Measurements from ENCODE around the gene NHLH2.

The NHLH2 gene

DNA sequence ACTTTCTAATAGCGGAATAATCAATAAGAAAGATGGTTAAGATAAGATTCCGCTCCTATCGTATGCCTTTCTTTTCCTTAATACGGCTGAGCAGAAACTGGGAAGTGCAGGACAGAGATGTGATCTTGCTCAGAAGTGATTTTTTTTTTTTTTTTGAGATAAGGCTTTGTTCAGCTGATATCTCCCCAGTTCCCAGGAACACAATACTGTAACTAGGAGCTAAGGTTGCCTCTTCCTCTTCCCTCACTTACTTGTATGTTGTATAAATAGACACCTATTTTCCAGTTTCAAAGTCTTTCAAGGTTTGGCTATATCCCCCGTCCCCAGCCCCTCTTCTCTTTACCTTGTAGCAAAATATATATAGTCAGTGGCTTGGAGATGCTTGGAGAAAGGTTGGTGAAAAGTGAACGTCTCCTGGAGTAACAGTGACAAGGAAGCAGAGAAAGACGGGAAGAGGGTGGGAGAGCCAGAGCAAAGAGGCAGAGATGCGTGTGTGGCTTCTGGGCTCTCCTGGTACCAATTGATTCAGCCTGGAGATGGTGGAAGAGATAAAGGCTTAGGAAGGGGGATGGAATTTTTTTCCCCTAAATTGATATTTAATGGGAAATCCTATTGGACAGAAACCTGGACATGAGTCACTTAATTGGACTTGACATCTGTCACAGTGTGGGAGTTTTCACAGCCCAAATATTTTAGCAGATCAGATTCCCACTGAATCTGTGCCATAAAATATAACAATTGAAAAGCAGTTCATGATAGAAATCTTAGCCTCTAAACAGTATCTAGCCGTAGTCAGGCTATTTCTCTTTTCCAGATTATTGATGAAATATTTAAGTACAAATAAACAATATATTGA, at the start of gene NHLH2:
Gene NHLH2 (minus strand): TSS at position 522 of the 856 bp plus-strand sequence. CDS start 2,754 bp downstream, outside the sequence.
- no peak for DNase-seq (ENCODE audit: low read depth)

DNA sequence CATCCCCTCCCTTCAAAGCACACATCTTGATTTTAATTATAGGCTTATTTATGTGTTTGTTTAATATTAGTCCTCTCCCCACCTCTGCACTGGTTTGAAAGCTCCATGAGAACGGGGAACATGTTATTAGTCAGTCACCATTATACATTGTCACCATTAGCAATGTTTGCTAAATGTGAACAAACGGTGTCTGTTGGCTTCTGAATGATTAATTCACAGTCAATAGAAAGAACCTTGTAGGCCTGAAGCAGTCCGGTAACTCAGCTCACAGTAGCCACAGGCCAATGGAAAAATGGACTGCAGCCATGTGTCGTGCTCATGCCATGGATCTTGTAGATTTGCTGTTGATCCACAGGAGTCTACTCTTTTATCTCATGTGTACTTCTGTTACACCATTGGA, 49.7 kb upstream of the NHLH2 start:
- no peak for DNase-seq (ENCODE audit: low read depth)

DNA sequence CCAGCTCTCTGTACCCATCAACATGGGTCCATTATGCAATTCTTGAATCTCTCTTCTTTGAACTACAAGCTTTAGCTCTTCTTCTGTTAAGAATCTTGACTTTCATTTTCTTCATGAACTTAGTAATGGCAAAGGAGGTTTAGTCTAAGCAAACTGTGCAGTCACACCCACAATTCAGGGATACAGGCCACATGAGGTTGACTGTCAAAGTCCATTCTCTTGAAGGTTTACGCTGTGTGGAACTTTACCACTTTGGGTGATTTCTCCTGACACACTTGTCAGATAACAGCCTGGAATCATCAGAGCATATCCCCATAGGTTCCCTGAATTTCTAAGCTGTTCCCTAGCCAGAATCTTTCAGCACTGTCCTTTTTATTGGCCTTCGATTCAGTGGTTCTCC, 48.0 kb upstream of the NHLH2 start:
- DNase-seq (ENCODE audit: low read depth): no peak

- DNase-seq (ENCODE audit: low read depth): peak; percentile 11
Measured at GRCh38 chr1:115882913-115883902, 42.3 kb upstream of the NHLH2 start.

GRCh38 chr1:115880981-115881672, 40.2 kb upstream of the NHLH2 start:
- no peak for DNase-seq (ENCODE audit: low read depth)

- no peak for DNase-seq (ENCODE audit: low read depth)
Measured at GRCh38 chr1:115879977-115880376, 39.1 kb upstream of the NHLH2 start.

GRCh38 chr1:115877511-115877910, 36.6 kb upstream of the NHLH2 start:
- no peak for DNase-seq (ENCODE audit: low read depth)

- DNase-seq (ENCODE audit: low read depth): peak; percentile 22
Measured at GRCh38 chr1:115874904-115875303, 34.0 kb upstream of the NHLH2 start.

DNA sequence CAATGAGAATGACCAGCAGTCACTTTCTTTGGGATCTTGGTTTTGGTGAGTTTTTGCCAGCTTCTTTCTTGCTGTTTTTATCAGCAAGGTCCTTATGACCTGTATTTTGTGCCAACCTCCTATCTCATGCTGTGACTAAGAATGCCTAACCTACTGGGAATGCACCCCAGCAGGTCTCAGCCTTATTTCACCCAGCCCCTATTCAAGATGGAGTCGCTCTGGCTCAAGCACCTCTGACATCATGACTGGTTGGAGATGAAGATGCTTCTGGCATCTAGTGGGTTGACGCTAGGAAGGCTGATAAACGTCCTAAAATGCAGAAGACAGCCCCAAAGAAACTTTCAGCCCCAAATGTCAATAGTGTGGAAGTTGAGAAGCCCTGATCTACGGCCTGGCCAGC, 33.6 kb upstream of the NHLH2 start:
- no peak for DNase-seq (ENCODE audit: low read depth)

- no peak for DNase-seq (ENCODE audit: low read depth)
Measured at GRCh38 chr1:115873184-115873583, 32.3 kb upstream of the NHLH2 start.

GRCh38 chr1:115869064-115869463, 28.1 kb upstream of the NHLH2 start:
- DNase-seq (ENCODE audit: low read depth): no peak

DNA sequence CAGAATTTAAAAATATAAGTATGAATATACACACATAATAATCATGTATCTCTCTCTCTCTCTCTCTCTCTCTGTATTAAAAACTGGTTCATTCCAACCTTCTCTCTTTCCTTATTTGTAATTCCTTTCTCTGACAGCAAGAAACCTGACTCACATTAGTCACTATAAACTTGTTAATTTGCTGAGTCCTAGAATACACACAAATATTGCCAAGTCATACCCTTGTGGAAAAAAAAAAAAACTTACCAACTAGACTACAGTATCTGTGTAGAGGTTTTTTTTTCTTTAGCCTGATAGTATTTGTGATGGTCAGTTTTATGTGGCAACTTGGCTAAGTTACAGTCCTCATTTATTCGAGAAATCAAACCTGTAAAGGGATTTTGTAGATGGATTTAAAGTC, 26.3 kb upstream of the NHLH2 start:
- DNase-seq (ENCODE audit: low read depth): peak; percentile 21

DNA sequence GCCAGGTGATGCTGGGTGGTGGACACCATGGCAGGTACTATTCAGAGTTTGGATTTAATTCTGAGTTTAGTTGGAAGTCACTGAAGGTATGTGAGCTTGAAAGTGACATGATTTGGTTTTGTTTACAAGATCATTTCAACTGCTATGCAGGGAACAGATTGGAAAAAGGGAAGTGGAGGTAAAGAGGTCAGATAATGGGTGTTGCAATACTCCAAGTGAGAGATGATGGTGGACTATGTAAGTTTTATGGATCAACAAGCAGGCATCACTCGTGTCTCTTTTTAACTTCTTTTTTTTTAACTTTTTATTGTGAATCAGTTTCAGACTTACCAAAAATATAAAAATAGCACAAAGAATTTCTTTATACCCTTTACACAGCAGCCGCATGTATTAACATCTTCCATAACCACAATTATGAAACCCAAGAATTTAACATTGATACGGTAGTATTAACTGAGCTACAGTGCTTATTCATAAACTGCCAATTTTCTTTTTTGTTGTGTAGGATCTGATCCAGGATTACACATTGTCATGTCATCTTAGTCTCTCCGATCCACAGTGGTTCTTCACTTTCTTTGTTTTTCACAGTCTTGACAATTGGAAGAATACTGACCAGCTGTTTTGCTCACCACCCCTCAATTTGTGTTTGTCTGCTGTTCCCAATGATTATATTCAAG, 24.9 kb upstream of the NHLH2 start:
- peak; percentile 25 for DNase-seq (ENCODE audit: low read depth)

- DNase-seq (ENCODE audit: low read depth): no peak
Measured at GRCh38 chr1:115862403-115862802, 21.5 kb upstream of the NHLH2 start.

DNA sequence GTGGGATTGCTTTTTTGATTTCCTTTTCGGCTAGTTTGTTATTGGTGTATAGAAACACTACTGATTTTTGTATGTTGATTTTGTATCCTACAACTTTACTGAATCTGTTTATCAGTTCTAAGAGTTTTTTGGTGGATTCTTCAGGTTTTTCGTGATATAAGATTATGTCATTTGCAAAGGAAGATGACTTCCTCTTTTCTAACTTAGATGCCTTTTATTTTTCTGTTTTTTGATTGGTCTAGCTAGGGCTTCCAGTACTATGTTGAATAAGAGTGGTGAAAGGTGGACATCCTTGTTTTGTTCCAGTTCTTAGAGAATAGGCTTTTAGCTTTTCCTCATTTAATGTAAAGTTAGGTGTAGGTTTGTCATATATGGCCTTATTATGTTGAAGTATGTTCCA, 13.1 kb upstream of the NHLH2 start:
- no peak for DNase-seq (ENCODE audit: low read depth)

- DNase-seq (ENCODE audit: low read depth): no peak
Measured at GRCh38 chr1:115850937-115851336, 10.0 kb upstream of the NHLH2 start.

GRCh38 chr1:115847787-115848186, 6.9 kb upstream of the NHLH2 start:
- no peak for DNase-seq (ENCODE audit: low read depth)

- DNase-seq (ENCODE audit: low read depth): no peak
Measured at GRCh38 chr1:115842948-115843347, 2.0 kb upstream of the NHLH2 start.

- DNase-seq (ENCODE audit: low read depth): no peak
Measured at GRCh38 chr1:115839679-115840237, 1.2 kb downstream of the NHLH2 start.

DNA sequence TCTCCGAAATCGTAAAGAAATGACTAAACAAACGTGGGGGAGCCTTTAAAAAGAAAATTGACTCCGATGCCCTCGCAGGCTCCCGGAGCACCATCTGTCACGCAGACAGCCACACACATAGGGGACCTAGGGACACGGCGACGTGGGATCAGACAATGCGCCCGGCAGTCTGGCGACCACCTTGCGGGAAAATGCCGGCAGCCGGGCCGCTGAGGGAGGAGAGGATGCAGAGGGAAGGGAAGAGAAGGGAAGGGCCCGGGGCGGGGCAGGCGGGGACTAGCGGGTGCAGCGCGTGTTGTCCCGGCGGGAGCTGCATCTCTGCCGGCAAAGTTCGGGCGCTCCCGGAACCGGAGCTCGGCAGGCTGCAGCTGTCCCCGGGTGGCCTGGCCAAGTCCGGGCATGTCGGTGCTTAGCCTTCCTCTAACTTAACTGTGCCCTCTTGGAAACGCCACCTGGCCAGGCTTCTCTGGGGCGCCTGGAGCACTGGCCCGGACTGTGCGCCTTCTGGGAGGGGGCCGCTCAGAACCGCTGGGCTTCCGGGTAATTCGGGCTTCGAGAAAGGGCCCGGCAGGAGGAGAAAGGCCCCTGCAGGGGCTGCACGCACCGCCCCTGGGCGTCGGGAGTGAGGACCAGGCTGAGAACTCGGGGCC, 1.8 kb downstream of the NHLH2 start:
- DNase-seq (ENCODE audit: low read depth): no peak
